IPS-NIHi7 (cell line): Measurements from ENCODE around the gene ZPBP.
"Not testable (repeated sequence)": the region's sequence is repeated elsewhere in the genome, so short reads cannot be mapped to it uniquely, and the experiment has no call there.

Experiments used
- DNase-seq: peaks from one replicate; pipeline ENCODE4 v3.0.0; 2012; ENCODE audit warnings: mixed read lengths; ENCODE audit errors: extremely low spot score

The ZPBP gene

GRCh38 chr7:50041165-50041564 lies 51.9 kb downstream of the ZPBP start:
- not testable (repeated sequence) for DNase-seq

GRCh38 chr7:50037086-50037485 lies 56.0 kb downstream of the ZPBP start:
- DNase-seq: no peak

GRCh38 chr7:50022991-50023390 lies 70.1 kb downstream of the ZPBP start:
- DNase-seq: no peak

GRCh38 chr7:50022451-50022850 lies 70.6 kb downstream of the ZPBP start:
- no peak for DNase-seq

GRCh38 chr7:49995681-49996080 lies 97.4 kb downstream of the ZPBP start:
- no peak for DNase-seq

- DNase-seq: no peak
These were observed 106.9 kb downstream of the ZPBP start for GRCh38 chr7:49986191-49986590.

GRCh38 chr7:49980465-49980864 lies 112.6 kb downstream of the ZPBP start:
- DNase-seq: no peak

GRCh38 chr7:49976238-49976637 lies 116.8 kb downstream of the ZPBP start:
- DNase-seq: no peak

- DNase-seq: no peak
These were observed 119.0 kb downstream of the ZPBP start for GRCh38 chr7:49974035-49974434.

GRCh38 chr7:49937608-49938007 lies 155.4 kb downstream of the ZPBP start:
- no peak for DNase-seq

- DNase-seq: no peak
These were observed 161.4 kb downstream of the ZPBP start for GRCh38 chr7:49931627-49932026.

GRCh38 chr7:49928787-49929186 lies 164.3 kb downstream of the ZPBP start:
- DNase-seq: no peak

GRCh38 chr7:49927631-49928030 lies 165.4 kb downstream of the ZPBP start:
- no peak for DNase-seq

GRCh38 chr7:49926720-49927119 lies 166.3 kb downstream of the ZPBP start:
- DNase-seq: no peak

GRCh38 chr7:49911909-49912308 lies 181.1 kb downstream of the ZPBP start:
- no peak for DNase-seq

GRCh38 chr7:49894543-49894942 lies 198.5 kb downstream of the ZPBP start:
- no peak for DNase-seq

GRCh38 chr7:49893131-49893530 lies 199.9 kb downstream of the ZPBP start:
- DNase-seq: no peak

GRCh38 chr7:49892481-49892880 lies 200.6 kb downstream of the ZPBP start:
- no peak for DNase-seq
